Measurements from ENCODE around the gene TSTD2.

The TSTD2 gene

DNA sequence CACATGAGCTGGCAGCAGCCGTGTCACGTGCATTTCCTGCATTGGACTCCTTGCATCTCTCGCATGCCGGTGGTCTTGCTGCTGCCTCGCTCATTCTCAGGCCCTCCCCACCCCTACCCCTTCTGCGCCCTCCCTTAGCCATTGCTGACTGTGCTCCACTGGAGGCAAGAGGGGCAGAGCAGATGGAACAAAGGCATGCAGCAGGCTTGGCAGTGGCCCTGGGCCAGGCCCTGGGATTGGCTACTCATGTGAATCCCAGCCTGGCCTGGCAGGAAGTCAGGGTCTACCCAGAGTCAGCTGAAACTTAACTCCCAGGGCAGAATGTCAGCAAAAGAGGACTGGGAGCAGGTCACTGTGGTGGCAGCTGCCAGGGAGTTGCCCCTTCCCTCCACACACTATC is 62.3 kb downstream of the TSTD2 start:
- H3K4me3 ChIP-seq (ENCODE audit: low read length): no peak overlapping the region
- no peak for DNase-seq (ENCODE audit: low read depth)
- H3K4me1 ChIP-seq (ENCODE audit: control insufficient read depth, insufficient read depth, low read length): peaks cover 9% of the 10 kb centered on the region
- no peak overlapping the region for H3K9ac ChIP-seq (ENCODE audit: low read length)
- H3K27me3 ChIP-seq (replicated peaks; ENCODE audit: control insufficient read depth, insufficient read depth, low read length): peaks cover 22% of the 10 kb centered on the region
- H3K36me3 ChIP-seq (ENCODE audit: control insufficient read depth, insufficient read depth, low read length, severe bottlenecking): no peaks in the 10 kb centered on the region
- peaks cover 3% of the 10 kb centered on the region for H3K9me3 ChIP-seq (ENCODE audit: control insufficient read depth, low read length)

DNA sequence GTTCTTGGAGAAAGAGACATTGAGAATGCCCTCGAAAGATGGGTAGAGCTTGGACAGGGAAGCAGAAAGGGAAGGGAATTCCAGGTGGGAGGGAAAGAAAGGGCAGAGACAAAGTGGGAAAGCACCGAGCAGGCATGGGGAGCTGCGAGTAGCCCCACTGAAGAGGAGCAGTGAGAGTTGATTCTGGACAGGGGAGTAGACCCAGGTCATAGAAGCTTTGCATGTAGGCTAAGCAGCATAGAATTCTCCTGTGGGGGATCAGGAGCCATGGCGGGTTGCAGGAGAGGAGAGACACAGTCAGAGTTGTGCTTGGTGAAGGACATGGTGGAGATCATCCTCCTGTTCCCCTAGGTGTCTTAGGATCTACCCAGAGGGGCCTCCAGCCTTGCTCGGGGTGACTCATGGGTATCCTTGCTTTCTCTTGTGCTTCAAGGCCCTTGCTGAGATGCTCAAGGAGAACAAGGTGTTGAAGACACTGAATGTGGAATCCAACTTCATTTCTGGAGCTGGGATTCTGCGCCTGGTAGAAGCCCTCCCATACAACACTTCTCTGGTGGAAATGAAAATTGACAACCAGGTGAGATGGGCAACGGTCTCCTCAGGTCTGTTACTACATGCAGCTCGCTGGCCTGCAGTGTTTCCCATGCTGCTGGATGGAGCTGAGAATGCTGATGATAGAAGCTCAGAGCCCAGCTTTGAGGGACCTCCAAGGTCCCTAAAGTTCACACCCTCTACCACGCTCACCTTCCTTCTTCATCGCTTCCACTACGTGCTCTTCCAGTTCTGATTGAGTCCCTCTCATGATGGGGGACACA is 64.5 kb downstream of the TSTD2 start:
- H3K9ac ChIP-seq (ENCODE audit: low read length): no peak overlapping the region
- DNase-seq (ENCODE audit: low read depth): no peak
- H3K4me3 ChIP-seq (ENCODE audit: low read length): no peak overlapping the region
- no peaks in the 10 kb centered on the region for H3K36me3 ChIP-seq (ENCODE audit: control insufficient read depth, insufficient read depth, low read length, severe bottlenecking)
- peaks cover 21% of the 10 kb centered on the region for H3K27me3 ChIP-seq (replicated peaks; ENCODE audit: control insufficient read depth, insufficient read depth, low read length)
- peaks cover 23% of the 10 kb centered on the region for H3K4me1 ChIP-seq (ENCODE audit: control insufficient read depth, insufficient read depth, low read length)
- peaks cover 3% of the 10 kb centered on the region for H3K9me3 ChIP-seq (ENCODE audit: control insufficient read depth, low read length)

DNA sequence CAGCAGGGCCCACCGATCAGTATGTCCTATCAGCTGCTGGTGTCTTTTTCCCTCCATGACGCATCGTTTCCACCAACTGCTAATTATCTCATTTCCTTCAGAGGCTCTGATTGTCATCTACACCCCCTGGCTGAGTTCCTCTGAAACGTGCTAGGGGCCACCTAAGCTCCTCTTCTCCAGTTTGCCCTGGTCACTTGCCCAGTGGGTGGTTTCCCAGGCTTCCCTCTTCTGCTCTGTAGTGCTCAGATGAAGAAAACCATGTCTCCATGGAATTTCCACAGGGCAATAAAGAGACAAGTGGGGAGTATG is 65.3 kb downstream of the TSTD2 start:
- H3K36me3 ChIP-seq (ENCODE audit: control insufficient read depth, insufficient read depth, low read length, severe bottlenecking): no peaks in the 10 kb centered on the region
- H3K4me1 ChIP-seq (ENCODE audit: control insufficient read depth, insufficient read depth, low read length): peaks cover 31% of the 10 kb centered on the region
- no peak overlapping the region for H3K4me3 ChIP-seq (ENCODE audit: low read length)
- H3K27me3 ChIP-seq (replicated peaks; ENCODE audit: control insufficient read depth, insufficient read depth, low read length): peaks cover 21% of the 10 kb centered on the region
- no peak overlapping the region for H3K9ac ChIP-seq (ENCODE audit: low read length)
- no peak for DNase-seq (ENCODE audit: low read depth)
- no peaks in the 10 kb centered on the region for H3K9me3 ChIP-seq (ENCODE audit: control insufficient read depth, low read length)

DNA sequence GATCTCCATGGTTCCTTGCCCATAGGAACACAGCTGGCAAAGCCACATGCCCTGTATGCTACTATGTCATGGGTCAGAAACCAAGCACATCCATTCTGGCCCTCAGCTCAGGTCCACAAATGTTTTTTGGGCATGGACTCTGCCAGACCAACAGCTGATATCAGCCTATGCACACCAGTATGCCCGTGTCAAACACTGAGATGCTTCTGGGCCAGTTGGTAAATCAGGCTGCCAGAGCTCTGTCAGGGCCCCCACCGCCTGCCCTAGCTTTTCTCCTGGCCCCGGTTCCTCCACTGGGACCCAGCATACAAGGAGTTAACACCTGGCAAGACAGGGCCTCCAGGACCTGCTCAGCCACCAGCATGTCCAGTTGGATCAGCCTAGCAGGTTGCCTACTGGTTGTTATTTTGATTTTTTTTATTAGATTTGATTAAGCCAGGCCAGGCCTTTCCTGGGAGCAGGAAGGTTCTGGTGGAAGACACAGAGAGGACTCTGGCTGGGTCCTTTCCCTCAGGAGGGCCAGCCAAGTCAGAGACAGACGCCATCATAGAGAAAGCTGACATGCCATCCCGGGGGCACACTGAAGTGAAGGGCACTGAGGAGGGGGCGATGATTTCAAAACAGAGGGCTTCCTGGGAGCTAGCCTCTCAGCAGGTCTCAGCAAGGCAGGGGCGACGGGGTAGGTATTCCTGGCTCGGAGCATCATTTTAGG is 65.8 kb downstream of the TSTD2 start:
- no peaks in the 10 kb centered on the region for H3K9me3 ChIP-seq (ENCODE audit: control insufficient read depth, low read length)
- H3K36me3 ChIP-seq (ENCODE audit: control insufficient read depth, insufficient read depth, low read length, severe bottlenecking): no peaks in the 10 kb centered on the region
- H3K4me1 ChIP-seq (ENCODE audit: control insufficient read depth, insufficient read depth, low read length): peaks cover 31% of the 10 kb centered on the region
- no peak overlapping the region for H3K4me3 ChIP-seq (ENCODE audit: low read length)
- H3K9ac ChIP-seq (ENCODE audit: low read length): no peak overlapping the region
- peaks cover 23% of the 10 kb centered on the region for H3K27me3 ChIP-seq (replicated peaks; ENCODE audit: control insufficient read depth, insufficient read depth, low read length)
- DNase-seq (ENCODE audit: low read depth): no peak

DNA sequence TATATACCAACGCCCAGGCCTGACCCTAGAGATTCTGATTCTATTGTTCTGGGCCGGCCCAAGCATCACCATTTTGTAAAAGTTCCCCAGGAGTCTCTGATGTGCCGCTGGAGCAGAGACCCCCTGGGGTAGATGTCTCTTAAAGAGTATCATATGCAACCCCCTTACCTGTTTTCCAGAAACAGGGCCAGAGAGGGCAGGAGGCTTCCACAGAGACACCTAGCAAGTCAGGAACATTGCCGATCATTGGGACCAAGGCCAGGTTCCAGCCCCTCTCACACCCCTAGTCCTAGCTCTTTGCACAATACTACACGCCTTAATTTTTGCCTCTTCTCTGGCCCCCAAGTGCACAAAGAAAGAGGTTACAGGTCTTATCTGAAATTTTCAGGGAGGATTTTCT is 67.9 kb downstream of the TSTD2 start:
- peaks cover 36% of the 10 kb centered on the region for H3K27me3 ChIP-seq (replicated peaks; ENCODE audit: control insufficient read depth, insufficient read depth, low read length)
- peaks cover 26% of the 10 kb centered on the region for H3K4me1 ChIP-seq (ENCODE audit: control insufficient read depth, insufficient read depth, low read length)
- H3K9ac ChIP-seq (ENCODE audit: low read length): no peak overlapping the region
- no peaks in the 10 kb centered on the region for H3K9me3 ChIP-seq (ENCODE audit: control insufficient read depth, low read length)
- no peak for DNase-seq (ENCODE audit: low read depth)
- no peaks in the 10 kb centered on the region for H3K36me3 ChIP-seq (ENCODE audit: control insufficient read depth, insufficient read depth, low read length, severe bottlenecking)
- no peak overlapping the region for H3K4me3 ChIP-seq (ENCODE audit: low read length)

DNA sequence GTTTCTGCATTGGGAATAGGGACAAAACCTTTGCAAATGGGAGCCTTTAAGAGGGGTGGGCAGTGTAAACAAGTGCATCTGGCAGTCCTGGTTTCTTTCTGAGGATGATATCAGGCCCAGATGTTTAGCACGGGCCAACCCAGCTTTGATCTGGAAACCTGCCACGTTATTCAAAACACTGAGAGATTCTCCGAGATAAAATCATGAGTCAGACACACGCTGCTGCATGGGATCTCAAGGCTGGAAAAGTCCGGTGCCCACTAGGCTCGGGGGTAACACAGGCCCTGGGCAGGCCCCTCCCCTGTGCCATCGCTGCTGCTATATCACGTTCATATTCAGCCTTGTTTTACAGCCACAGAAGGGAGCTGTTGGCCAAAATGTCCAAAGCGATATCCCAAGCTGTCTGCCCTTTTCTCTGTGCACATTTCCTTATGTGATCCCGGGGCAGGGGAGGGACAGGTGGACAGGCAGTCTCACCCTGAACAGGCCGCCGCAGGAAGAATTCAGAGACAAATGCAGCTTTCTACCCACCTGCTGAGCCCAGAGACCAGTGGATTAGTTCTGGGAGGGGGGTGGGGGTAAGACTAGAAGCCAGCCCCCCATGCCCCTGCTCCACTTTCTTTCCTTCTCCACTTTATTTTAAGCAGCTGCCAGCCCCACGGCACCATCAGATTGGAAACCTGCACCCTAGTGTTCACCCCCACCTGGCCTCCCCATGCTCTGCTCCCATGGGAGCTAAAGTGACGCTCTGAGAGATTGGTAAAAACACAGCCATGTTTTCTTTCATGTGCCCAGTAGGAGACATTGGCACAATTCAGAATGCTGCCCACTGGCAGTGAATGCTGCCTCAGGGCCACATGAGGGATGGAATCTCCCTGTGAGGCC is 68.6 kb downstream of the TSTD2 start:
- H3K4me1 ChIP-seq (ENCODE audit: control insufficient read depth, insufficient read depth, low read length): peaks cover 26% of the 10 kb centered on the region
- peak overlapping the region; percentile 50 for H3K9ac ChIP-seq (ENCODE audit: low read length)
- peak overlapping the region; percentile 43 for H3K4me3 ChIP-seq (ENCODE audit: low read length)
- DNase-seq (ENCODE audit: low read depth): peak; percentile 79
- no peaks in the 10 kb centered on the region for H3K36me3 ChIP-seq (ENCODE audit: control insufficient read depth, insufficient read depth, low read length, severe bottlenecking)
- H3K9me3 ChIP-seq (ENCODE audit: control insufficient read depth, low read length): no peaks in the 10 kb centered on the region
- H3K27me3 ChIP-seq (replicated peaks; ENCODE audit: control insufficient read depth, insufficient read depth, low read length): peaks cover 36% of the 10 kb centered on the region

DNA sequence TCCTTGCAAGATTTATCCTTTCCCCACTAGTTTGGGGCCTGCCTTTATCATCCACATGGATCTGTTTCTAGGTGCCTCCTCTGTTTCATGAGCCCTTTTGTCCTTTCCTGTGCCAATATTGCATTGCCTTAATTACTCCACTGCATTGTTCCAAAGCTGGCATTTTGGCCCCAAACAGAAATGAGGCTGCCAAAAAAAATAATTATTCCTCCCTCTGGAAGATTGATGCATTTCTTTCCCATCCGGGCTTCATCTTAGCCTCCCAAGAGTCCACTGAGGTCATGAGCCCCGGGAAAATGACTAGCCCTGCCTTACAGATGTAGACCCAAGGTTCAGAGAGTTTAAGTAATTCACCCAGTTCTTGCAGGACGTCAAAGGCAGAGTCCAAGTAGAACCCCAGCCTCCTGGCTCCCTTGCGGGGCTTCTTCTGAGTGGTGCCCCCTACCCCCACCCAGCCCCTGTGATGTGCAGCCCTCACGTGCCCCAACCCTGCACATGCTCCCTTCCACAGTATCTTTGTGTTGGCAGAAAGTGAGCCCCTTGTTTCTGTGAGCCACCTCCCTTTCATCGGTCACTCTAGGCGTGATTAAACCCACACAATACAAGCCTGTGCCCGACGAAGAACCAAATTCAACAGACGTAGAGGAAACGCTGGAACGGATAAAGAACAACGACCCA is 69.6 kb downstream of the TSTD2 start:
- Histone ChIP-seq H3K9me3 (ENCODE audit: control insufficient read depth, low read length) (no peaks in the 10 kb centered on the region), H3K27me3 (replicated peaks; ENCODE audit: control insufficient read depth, insufficient read depth, low read length) (peaks cover 34% of the 10 kb centered on the region), H3K4me3 (ENCODE audit: low read length) (peak overlapping the region; percentile 43), H3K36me3 (ENCODE audit: control insufficient read depth, insufficient read depth, low read length, severe bottlenecking) (no peaks in the 10 kb centered on the region), H3K9ac (ENCODE audit: low read length) (no peak overlapping the region), H3K4me1 (ENCODE audit: control insufficient read depth, insufficient read depth, low read length) (peaks cover 26% of the 10 kb centered on the region)
- DNase-seq (ENCODE audit: low read depth): no peak

DNA sequence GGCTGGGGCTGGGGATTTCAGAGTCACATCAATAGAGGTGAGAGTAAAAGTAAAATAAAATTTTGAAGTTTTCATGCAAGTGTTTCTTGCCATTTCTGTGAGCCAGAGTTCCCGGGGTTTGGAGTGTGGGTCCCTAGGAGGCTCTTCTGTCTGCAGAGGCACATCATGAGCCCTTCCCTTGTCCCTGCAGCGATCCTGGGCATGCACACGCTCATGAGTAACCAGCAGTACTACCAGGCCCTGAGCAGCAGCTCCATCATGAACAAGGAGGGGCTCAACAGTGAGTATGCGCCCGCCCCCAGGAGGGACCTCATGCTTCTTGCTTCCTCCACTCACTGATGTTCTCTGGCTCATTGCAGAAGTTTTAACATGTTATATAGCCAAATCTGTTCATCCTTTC is 70.6 kb downstream of the TSTD2 start:
- H3K27me3 ChIP-seq (replicated peaks; ENCODE audit: control insufficient read depth, insufficient read depth, low read length): peaks cover 24% of the 10 kb centered on the region

DNA sequence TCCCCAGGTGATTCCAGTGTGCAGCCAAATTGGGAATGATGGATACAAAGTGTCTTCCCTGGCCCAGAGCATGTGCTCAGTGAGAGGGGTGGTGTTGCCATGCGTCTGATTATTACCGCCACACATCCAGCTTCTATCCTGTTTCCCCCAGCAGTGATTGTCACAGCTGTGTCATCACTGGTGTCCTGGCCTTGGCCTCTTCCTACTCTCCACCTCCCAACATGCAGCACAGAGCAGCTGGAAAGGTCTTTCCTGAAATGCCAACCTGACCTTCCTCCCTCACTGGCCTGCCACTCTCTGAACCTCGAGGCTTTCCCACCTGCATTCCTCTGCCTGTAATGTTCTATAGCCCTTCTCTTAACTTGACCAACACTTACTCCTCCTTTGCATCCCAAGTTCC is 71.7 kb downstream of the TSTD2 start:
- Histone ChIP-seq H3K27me3 (replicated peaks; ENCODE audit: control insufficient read depth, insufficient read depth, low read length) (peaks cover 19% of the 10 kb centered on the region), H3K4me1 (ENCODE audit: control insufficient read depth, insufficient read depth, low read length) (peaks cover 39% of the 10 kb centered on the region), H3K36me3 (ENCODE audit: control insufficient read depth, insufficient read depth, low read length, severe bottlenecking) (no peaks in the 10 kb centered on the region), H3K9ac (ENCODE audit: low read length) (no peak overlapping the region), H3K4me3 (ENCODE audit: low read length) (no peak overlapping the region), H3K9me3 (ENCODE audit: control insufficient read depth, low read length) (no peaks in the 10 kb centered on the region)
- DNase-seq (ENCODE audit: low read depth): no peak

More for the DNA sequence above, 70.6 kb downstream of the TSTD2 start:
- no peak overlapping the region for H3K4me3 ChIP-seq (ENCODE audit: low read length)
- DNase-seq (ENCODE audit: low read depth): no peak
- peaks cover 33% of the 10 kb centered on the region for H3K4me1 ChIP-seq (ENCODE audit: control insufficient read depth, insufficient read depth, low read length)
- H3K36me3 ChIP-seq (ENCODE audit: control insufficient read depth, insufficient read depth, low read length, severe bottlenecking): no peaks in the 10 kb centered on the region
- H3K9me3 ChIP-seq (ENCODE audit: control insufficient read depth, low read length): no peaks in the 10 kb centered on the region
- no peak overlapping the region for H3K9ac ChIP-seq (ENCODE audit: low read length)

DNA sequence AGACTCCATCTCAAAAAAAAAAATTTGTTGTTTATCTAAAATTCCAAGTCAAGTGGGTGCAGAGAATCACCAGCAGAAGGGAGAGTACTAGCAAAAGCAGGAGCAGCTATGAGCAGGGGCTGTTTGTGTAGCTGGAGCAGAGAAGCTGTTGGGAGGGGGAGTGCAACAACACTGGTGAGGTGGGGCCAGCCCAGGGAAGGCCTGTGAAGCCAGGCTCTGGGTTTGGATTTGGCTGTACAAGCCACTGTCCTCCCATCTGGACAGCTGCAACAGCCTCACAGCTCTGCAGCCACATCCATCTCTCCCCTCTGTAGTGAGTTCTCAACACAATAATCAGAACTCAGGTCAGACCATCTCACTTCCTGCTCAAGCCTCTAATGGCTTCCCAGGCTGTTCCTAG is 72.3 kb downstream of the TSTD2 start:
- Histone ChIP-seq H3K9ac (ENCODE audit: low read length) (no peak overlapping the region), H3K27me3 (replicated peaks; ENCODE audit: control insufficient read depth, insufficient read depth, low read length) (peaks cover 20% of the 10 kb centered on the region)
- no peak for DNase-seq (ENCODE audit: low read depth)

DNA sequence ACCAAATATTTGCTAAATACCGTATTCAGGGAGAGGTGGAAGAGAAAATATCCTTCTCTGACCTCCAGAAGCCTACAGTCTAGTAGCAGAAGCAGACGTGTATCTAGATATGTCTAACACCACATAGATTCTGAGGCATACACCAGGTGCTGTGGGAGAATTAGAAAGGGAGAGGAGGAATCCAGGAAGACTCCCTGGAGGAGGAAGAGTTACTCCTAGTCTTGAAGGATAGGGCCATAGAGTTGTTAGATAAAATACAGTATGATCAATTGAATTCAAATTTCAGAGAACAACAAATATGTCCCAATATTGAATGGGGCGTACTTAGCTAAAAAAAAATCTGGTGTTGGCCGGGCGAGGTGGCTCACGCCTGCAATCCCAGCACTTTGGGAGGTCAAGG is 73.0 kb downstream of the TSTD2 start:
- H3K36me3 ChIP-seq (ENCODE audit: control insufficient read depth, insufficient read depth, low read length, severe bottlenecking): no peaks in the 10 kb centered on the region
- peaks cover 19% of the 10 kb centered on the region for H3K27me3 ChIP-seq (replicated peaks; ENCODE audit: control insufficient read depth, insufficient read depth, low read length)
- no peaks in the 10 kb centered on the region for H3K9me3 ChIP-seq (ENCODE audit: control insufficient read depth, low read length)
- DNase-seq (ENCODE audit: low read depth): no peak
- H3K9ac ChIP-seq (ENCODE audit: low read length): no peak overlapping the region
- H3K4me1 ChIP-seq (ENCODE audit: control insufficient read depth, insufficient read depth, low read length): peaks cover 42% of the 10 kb centered on the region
- H3K4me3 ChIP-seq (ENCODE audit: low read length): no peak overlapping the region

More for the DNA sequence above, 72.3 kb downstream of the TSTD2 start:
- peaks cover 39% of the 10 kb centered on the region for H3K4me1 ChIP-seq (ENCODE audit: control insufficient read depth, insufficient read depth, low read length)
- no peaks in the 10 kb centered on the region for H3K9me3 ChIP-seq (ENCODE audit: control insufficient read depth, low read length)
- H3K4me3 ChIP-seq (ENCODE audit: low read length): no peak overlapping the region
- H3K36me3 ChIP-seq (ENCODE audit: control insufficient read depth, insufficient read depth, low read length, severe bottlenecking): no peaks in the 10 kb centered on the region

Data from adipocyte (in vitro differentiated cells).